GM12878 (cell line): ENCODE measurements around the gene ZNF513. TPM values are rescaled to one million over a fixed set of nuclear protein-coding genes. Genes with fewer than 3 reads are reported as not detected.

Experiments used
- ATAC-seq: fragments of 200-7000 bp; cut with Tn5 transposase; 3 replicates; pipeline ENCODE4 v1.9.1; 2020; ENCODE audit warnings: mild to moderate bottlenecking, moderate library complexity
- BruUV-seq: library from RNA; stranded (reverse); fragments of 400-500 nt; replicated peaks from 2 replicates; lab custom pipeline; 2021; lab: Mats Ljungman, UMichigan
- CTCF ChIA-PET: fragments of 300-600 bp; sonication (Branson Sonifier 250); formaldehyde crosslinking; extraction: SDS; loops from one replicate; lab custom pipeline; 2021; ENCODE audit warnings: inconsistent platforms; lab: Yijun Ruan, JAX
- POLR2A ChIA-PET: fragments of 350-600 bp; formaldehyde crosslinking; extraction: SDS; loops from one replicate; lab custom pipeline; 2021; ENCODE audit warnings: inconsistent platforms; lab: Charles Lee
- RAD21 ChIA-PET: fragments of 300-600 bp; sonication (Branson Sonifier 250); formaldehyde crosslinking; loops from one replicate; lab custom pipeline; 2023; ENCODE audit warnings: antibody characterized with exemption; ENCODE audit not compliant: unreplicated experiment; lab: Charles Lee
- SMC1A ChIA-PET: fragments of 300-600 bp; sonication (Branson Sonifier 250); formaldehyde crosslinking; loops from one replicate; lab custom pipeline; 2023; ENCODE audit not compliant: unreplicated experiment, uncharacterized antibody; lab: Charles Lee
- DNase-seq: peaks from one replicate; pipeline ENCODE4 v3.0.0-alpha.2; 2011; ENCODE audit warnings: low read depth, low spot score
- FAIRE-seq: peaks from 3 replicates; lab custom pipeline; 2011; peaks lifted over from hg19 to GRCh38; lab: Jason Lieb, UNC
- H2AFZ ChIP-seq: 2 replicates; pipeline ENCODE4 v1.6.0; 2011; ENCODE audit warnings: low read depth, low read length, control low read depth; ENCODE audit not compliant: control insufficient read depth
- H3K27ac ChIP-seq: 2 replicates; pipeline ENCODE4 v1.5.1; 2011; ENCODE audit warnings: control low read depth; ENCODE audit not compliant: control insufficient read depth, insufficient read depth
- H3K27me3 ChIP-seq, 2 experiments: replicated peaks in 1 of 2; 2 replicates each; pipeline versions ENCODE4 v1.6.0 to v1.6.1; 2011; ENCODE audit warnings: low read length in 1 of 2; ENCODE audit not compliant: control insufficient read depth in 2 of 2, insufficient read depth in 2 of 2
- H3K36me3 ChIP-seq, 2 experiments: 2 replicates each; pipeline ENCODE4 v1.5.1; 2011; ENCODE audit warnings: low read length in 1 of 2; ENCODE audit not compliant: control insufficient read depth in 2 of 2, insufficient read depth in 2 of 2
- H3K4me1 ChIP-seq: 2 replicates; pipeline ENCODE4 v1.6.1; 2011; ENCODE audit warnings: mild to moderate bottlenecking, low read length, moderate library complexity, mixed read lengths; ENCODE audit not compliant: control insufficient read depth, insufficient read depth
- H3K4me2 ChIP-seq: 2 replicates; pipeline ENCODE4 v1.6.0; 2011; ENCODE audit warnings: control low read depth; ENCODE audit not compliant: control insufficient read depth, insufficient read depth
- H3K4me3 ChIP-seq: fragments of 200-600 bp; sonication (generic); 2 replicates; pipeline ENCODE4 v1.5.1; 2016
- H3K79me2 ChIP-seq: 2 replicates; pipeline ENCODE4 v1.6.0; 2011; ENCODE audit warnings: low read length; ENCODE audit not compliant: control insufficient read depth, insufficient read depth
- H3K9ac ChIP-seq: 2 replicates; pipeline ENCODE4 v1.8.0; 2011; ENCODE audit warnings: low read length, control low read depth, mixed read lengths; ENCODE audit not compliant: control insufficient read depth, insufficient read depth
- H3K9me3 ChIP-seq: replicated peaks from 3 replicates; pipeline ENCODE4 v1.5.1; 2011; ENCODE audit warnings: mild to moderate bottlenecking, low read length; ENCODE audit not compliant: control insufficient read depth, insufficient read depth
- H4K20me1 ChIP-seq: 2 replicates; pipeline ENCODE4 v1.6.0; 2011; ENCODE audit not compliant: control insufficient read depth, insufficient read depth
- CBFB ChIP-seq: IDR thresholded peaks from 2 replicates; pipeline ENCODE4 v1.6.1; 2016; ENCODE audit warnings: antibody characterized with exemption, low read depth
- CREM ChIP-seq: IDR thresholded peaks from 2 replicates; pipeline ENCODE4 v1.6.1; 2014; ENCODE audit warnings: antibody characterized with exemption, low read depth
- NBN ChIP-seq: fragments of 450-650 bp; IDR thresholded peaks from 2 replicates; pipeline ENCODE4 v1.6.1; 2016
- NRF1 ChIP-seq: conservative IDR thresholded peaks from 2 replicates; pipeline ENCODE4 v1.6.1; 2011; ENCODE audit warnings: mild to moderate bottlenecking, low read depth, low read length, improper control_type of control experiment
- PAX5 ChIP-seq: IDR thresholded peaks from 2 replicates; pipeline ENCODE4 v1.6.1; 2011; ENCODE audit warnings: low read depth, low read length, borderline replicate concordance
- POLR2AphosphoS5 ChIP-seq: IDR thresholded peaks from 2 replicates; pipeline ENCODE4 v1.6.1; 2011; ENCODE audit warnings: mild to moderate bottlenecking, low read length, inconsistent platforms
- SPI1 ChIP-seq: IDR thresholded peaks from 2 replicates; pipeline ENCODE4 v1.6.1; 2011; ENCODE audit warnings: low read depth, mild to moderate bottlenecking, low read length, moderate library complexity, borderline replicate concordance; ENCODE audit not compliant: insufficient read depth
- SREBF1 ChIP-seq: IDR thresholded peaks from 2 replicates; pipeline ENCODE4 v1.6.1; 2012; ENCODE audit warnings: mild to moderate bottlenecking, low read length
- SREBF2 ChIP-seq: IDR thresholded peaks from 2 replicates; pipeline ENCODE4 v1.6.1; 2012; ENCODE audit warnings: mild to moderate bottlenecking, low read length
- WGBS: methylation state at CpG from one replicate; pipeline ENCODE4 v1.1.6; 2016; ENCODE audit warnings: low lambda C conversion rate; ENCODE audit not compliant: insufficient replicate concordance, insufficient coverage; ENCODE audit errors: missing lambda C conversion rate; 5-methylcytosine and 5-hydroxymethylcytosine counted together
- in situ Hi-C: fragments of 300-500 bp; cut with MboI; formaldehyde crosslinking; loops from 9 replicates; pipeline ENCODE4 v1.14.3; 2018; ENCODE audit warnings: mixed read lengths
- intact Hi-C: fragments of 100-400 bp; cut with micrococcal nuclease; formaldehyde crosslinking; loops from one replicate; pipeline ENCODE4 v1.14.2; 2022; ENCODE audit not compliant: unreplicated experiment
- polyA plus RNA-seq, 11 experiments: library from polyadenylated mRNA; depleted of rRNA in 4 of 11; unstranded in 6 of 11; stranded (reverse) in 5 of 11; fragments of >200 nt; fragmentation: Nextera tagmentation in 4 of 11; fragmentation: Illumina TruSeq in 1 of 11; extraction: Ambion mirVana in 4 of 11; extraction: Trizol in 1 of 11; gene quantifications; 1 replicate in 1 of 11; 2 replicates in 10 of 11; pipeline versions ENCODE4 v1.2.1 to v1.2.3, GENCODE V29; 2011 to 2016; ENCODE audit warnings: inconsistent platforms in 2 of 11, missing spikeins in 2 of 11, low read depth in 1 of 11
- total RNA-seq, 4 experiments: library from RNA; depleted of rRNA in 3 of 4; stranded (reverse); fragments of >200 nt in 3 of 4; fragmentation: Illumina TruSeq in 1 of 4; extraction: Trizol in 1 of 4; gene quantifications; 2 replicates each; pipeline versions ENCODE4 v1.2.1 to v1.2.3, GENCODE V29; 2013 to 2021
- TF ChIP-seq, protein P1 (sequence below): fragments of 450-650 bp; IDR thresholded peaks from 2 replicates; pipeline ENCODE4 v1.6.1; 2017; ENCODE audit warnings: antibody characterized with exemption, mild to moderate bottlenecking, moderate library complexity

ZNF513 gene
- total and polyA plus RNA-seq, 10 of the 15 experiments (the other 5 are each of a cell fraction or from before 2014, with no cell fraction given) = 0.06 to 16.4 (median 5.6) TPM

DNA sequence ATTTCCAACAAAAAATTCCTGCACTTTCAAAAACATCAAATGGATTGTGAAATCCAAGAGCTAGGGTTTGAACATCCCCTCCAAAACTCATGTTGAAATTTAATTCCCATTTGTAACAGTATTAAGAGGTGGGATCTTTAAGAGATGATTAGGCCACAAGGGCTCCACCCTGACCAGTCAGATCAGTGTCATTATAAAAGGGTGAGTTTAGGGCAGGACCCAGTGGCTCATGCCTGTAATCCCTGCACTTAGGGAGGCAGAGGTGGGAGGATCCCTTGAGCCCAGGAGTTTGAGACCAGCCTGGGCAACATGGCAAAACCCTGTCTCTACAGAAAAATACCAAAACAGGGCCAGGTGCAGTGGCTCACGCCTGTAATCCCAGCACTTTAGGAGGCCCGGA, 32.9 kb downstream of the ZNF513 start:
- WGBS = 100% methylated on average over 2 of the region's 2 CpGs
- Histone ChIP-seq H4K20me1 (no peaks in the 10 kb centered on the region), H2AFZ (no peak overlapping the region), H3K36me3 (peaks cover 4 to 10% of the 10 kb centered on the region in 2 experiments; a peak in 3 of 4 replicates), H3K4me3 (no peak overlapping the region), H3K9me3 (no peaks in the 10 kb centered on the region), H3K27me3 (no peaks in the 10 kb centered on the region), H3K27ac (no peak overlapping the region), H3K9ac (no peak overlapping the region), H3K4me2 (no peak overlapping the region), H3K79me2 (peaks cover 46% of the 10 kb centered on the region), H3K4me1 (no peaks in the 10 kb centered on the region)
- in situ Hi-C loops (no loop called here), intact Hi-C loops (no loop called here)
- no peak for FAIRE-seq
- TF ChIP-seq NRF1 = no peak
- TF ChIP-seq CREM = no peak
- no peak for TF ChIP-seq SREBF1
- TF ChIP-seq, protein P1, sequence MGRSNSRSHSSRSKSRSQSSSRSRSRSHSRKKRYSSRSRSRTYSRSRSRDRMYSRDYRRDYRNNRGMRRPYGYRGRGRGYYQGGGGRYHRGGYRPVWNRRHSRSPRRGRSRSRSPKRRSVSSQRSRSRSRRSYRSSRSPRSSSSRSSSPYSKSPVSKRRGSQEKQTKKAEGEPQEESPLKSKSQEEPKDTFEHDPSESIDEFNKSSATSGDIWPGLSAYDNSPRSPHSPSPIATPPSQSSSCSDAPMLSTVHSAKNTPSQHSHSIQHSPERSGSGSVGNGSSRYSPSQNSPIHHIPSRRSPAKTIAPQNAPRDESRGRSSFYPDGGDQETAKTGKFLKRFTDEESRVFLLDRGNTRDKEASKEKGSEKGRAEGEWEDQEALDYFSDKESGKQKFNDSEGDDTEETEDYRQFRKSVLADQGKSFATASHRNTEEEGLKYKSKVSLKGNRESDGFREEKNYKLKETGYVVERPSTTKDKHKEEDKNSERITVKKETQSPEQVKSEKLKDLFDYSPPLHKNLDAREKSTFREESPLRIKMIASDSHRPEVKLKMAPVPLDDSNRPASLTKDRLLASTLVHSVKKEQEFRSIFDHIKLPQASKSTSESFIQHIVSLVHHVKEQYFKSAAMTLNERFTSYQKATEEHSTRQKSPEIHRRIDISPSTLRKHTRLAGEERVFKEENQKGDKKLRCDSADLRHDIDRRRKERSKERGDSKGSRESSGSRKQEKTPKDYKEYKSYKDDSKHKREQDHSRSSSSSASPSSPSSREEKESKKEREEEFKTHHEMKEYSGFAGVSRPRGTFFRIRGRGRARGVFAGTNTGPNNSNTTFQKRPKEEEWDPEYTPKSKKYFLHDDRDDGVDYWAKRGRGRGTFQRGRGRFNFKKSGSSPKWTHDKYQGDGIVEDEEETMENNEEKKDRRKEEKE = no peak
- no peak for TF ChIP-seq PAX5
- no peak for TF ChIP-seq SPI1
- no peak for TF ChIP-seq NBN
- no peak for TF ChIP-seq POLR2AphosphoS5
- no peak for TF ChIP-seq CBFB
- TF ChIP-seq SREBF2 = no peak
- SMC1A ChIA-PET = interaction anchor here (1.9 kb wide), 1 partner anchor 10 kb away, joined by 4 read pairs; no protein-coding TSS in a partner anchor
- no peak for DNase-seq
- RAD21 ChIA-PET = no interaction called here
- CTCF ChIA-PET = interaction anchor here (0.7 to 1.4 kb wide), 2 partner anchors 45 to 69 kb away, joined by 3 to 6 read pairs; no protein-coding TSS in a partner anchor
- ATAC-seq = no peak
- POLR2A ChIA-PET = interaction anchor here (0.6 kb wide), 1 partner anchor 25 kb away, joined by 3 read pairs; no protein-coding TSS in a partner anchor
- no TSS peak for BruUV-seq
